Activated T-cell treated with anti-CD3 and anti-CD28 coated beads, Interleukin-2, amount 50 U/mL, for 72 hours (primary cell): Measurements from ENCODE around the gene RFPL3. TPM values are rescaled to one million over a fixed set of nuclear protein-coding genes. Genes with fewer than 3 reads are reported as not detected.
"Not testable (repeated sequence)": the region's sequence is repeated elsewhere in the genome, so short reads cannot be mapped to it uniquely, and the experiment has no call there.

Experiments
- ATAC-seq, 2 donors: fragments of 150-1000 bp; cut with Tn5 transposase; replicated peaks in 1 of 2; 2 replicates each; pipeline ENCODE4 v1.10.0; 2021; ENCODE audit warnings: moderate library complexity in 2 of 2, mild to moderate bottlenecking in 1 of 2
- DNase-seq, 2 donors: peaks; one replicate each; pipeline ENCODE4 v3.0.0; 2021 to 2022; ENCODE audit warnings: mixed read lengths in 1 of 2
- H3K27ac Mint-ChIP-seq: one replicate; pipeline ENCODE4 v1.8.0; 2022; ENCODE audit warnings: mild to moderate bottlenecking, moderate library complexity, mixed read lengths
- H3K27me3 Mint-ChIP-seq: one replicate; pipeline ENCODE4 v1.8.0; 2022; ENCODE audit warnings: low read depth, mixed read lengths
- H3K36me3 Mint-ChIP-seq, 2 donors: one replicate each; pipeline ENCODE4 v1.8.0; 2022; ENCODE audit warnings: mixed read lengths in 2 of 2, mild to moderate bottlenecking in 1 of 2; ENCODE audit not compliant: insufficient read depth in 2 of 2
- H3K4me1 Mint-ChIP-seq: one replicate; pipeline ENCODE4 v1.8.0; 2022; ENCODE audit warnings: low read depth, mixed read lengths
- H3K4me3 Mint-ChIP-seq, 2 donors: one replicate each; pipeline ENCODE4 v1.8.0; 2022; ENCODE audit warnings: mild to moderate bottlenecking in 2 of 2, mixed read lengths in 2 of 2, moderate library complexity in 2 of 2
- H3K9me3 Mint-ChIP-seq, 2 donors: one replicate each; pipeline ENCODE4 v1.8.0; 2022; ENCODE audit warnings: mixed read lengths in 2 of 2
- total RNA-seq, 2 donors: library from RNA; stranded (reverse); gene quantifications; one replicate each; pipeline ENCODE4 v1.2.3, GENCODE V29; 2022

The RFPL3 gene
- total RNA-seq = not detected

DNA sequence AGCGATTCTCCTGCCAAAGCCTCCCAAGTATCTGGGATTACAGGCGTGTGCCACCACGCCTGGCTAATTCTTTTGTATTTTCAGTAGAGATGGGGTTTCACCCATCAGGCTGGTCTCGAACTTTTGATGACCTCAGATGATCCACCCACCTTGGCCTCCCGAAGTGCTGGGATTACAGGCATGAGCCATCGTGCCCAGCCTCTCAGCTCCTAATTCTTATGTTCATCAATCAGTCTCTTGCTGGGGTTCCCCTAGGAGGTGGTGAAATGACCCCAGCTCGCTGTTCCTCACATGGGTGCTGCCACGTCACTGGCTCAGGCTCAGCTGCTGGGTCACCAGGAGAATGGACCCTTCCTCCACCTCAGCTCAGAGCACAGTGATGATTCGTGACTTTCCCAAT is at the start of gene RFPL3:
Gene RFPL3, plus strand, starts transcription at position 301 of the 400 bp plus-strand sequence. CDS start 205 bp downstream, outside the sequence.
- H3K27ac Mint-ChIP-seq, H3K9me3 Mint-ChIP-seq, H3K4me1 Mint-ChIP-seq, H3K27me3 Mint-ChIP-seq, DNase-seq, ATAC-seq, H3K4me3 Mint-ChIP-seq, H3K36me3 Mint-ChIP-seq: not testable (repeated sequence)

DNA sequence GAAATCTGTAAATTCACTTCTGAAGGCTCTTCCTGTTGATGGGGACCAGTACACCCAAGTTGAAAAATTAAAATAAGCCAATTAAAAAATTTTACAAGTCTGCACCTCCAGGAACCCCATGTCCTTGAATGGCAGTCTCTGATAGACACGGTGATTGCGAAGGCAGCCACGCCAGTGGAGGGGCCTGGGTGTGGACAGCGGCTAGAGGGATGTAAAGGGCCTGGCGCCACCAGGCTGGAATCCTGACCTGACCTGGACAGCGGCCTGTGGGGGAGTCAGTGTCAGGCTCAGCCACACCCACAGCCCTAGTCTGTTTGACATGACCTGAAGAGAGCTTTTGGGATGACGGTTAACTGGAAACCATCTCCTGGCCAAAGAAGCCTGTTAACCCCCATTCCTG is 49.5 kb upstream of the RFPL3 start:
- Mint-ChIP-seq H3K27me3 (no peaks in the 10 kb centered on the region), H3K36me3 (no peaks in the 10 kb centered on the region), H3K4me1 (no peaks in the 10 kb centered on the region), H3K9me3 (no peaks in the 10 kb centered on the region), H3K27ac (no peak overlapping the region), H3K4me3 (no peak overlapping the region)
- ATAC-seq (no peak), DNase-seq (no peak)

DNA sequence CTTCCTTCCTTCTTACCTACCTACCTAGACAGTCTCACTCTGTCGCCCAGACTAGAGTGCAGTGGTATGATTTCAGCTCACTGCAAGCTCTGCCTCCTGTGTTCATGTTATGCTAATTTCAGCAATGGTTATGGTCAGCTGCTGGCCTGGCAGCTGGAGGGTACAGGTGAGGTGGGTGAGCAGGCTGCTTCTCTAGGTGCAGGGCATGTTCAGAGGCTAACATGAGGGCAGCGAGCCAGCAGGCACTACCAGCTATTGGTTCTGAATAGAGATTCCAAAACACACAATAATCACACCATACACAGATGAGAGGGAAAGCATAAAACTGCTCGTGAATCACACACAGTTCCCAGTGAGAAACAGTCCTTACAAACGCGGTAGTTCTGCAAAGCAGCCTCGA is 48.7 kb upstream of the RFPL3 start:
- Mint-ChIP-seq H3K36me3 (no peaks in the 10 kb centered on the region), H3K27ac (no peak overlapping the region), H3K9me3 (no peaks in the 10 kb centered on the region), H3K4me3 (no peak overlapping the region), H3K27me3 (no peaks in the 10 kb centered on the region), H3K4me1 (no peaks in the 10 kb centered on the region)
- ATAC-seq = no peak
- DNase-seq = no peak

DNA sequence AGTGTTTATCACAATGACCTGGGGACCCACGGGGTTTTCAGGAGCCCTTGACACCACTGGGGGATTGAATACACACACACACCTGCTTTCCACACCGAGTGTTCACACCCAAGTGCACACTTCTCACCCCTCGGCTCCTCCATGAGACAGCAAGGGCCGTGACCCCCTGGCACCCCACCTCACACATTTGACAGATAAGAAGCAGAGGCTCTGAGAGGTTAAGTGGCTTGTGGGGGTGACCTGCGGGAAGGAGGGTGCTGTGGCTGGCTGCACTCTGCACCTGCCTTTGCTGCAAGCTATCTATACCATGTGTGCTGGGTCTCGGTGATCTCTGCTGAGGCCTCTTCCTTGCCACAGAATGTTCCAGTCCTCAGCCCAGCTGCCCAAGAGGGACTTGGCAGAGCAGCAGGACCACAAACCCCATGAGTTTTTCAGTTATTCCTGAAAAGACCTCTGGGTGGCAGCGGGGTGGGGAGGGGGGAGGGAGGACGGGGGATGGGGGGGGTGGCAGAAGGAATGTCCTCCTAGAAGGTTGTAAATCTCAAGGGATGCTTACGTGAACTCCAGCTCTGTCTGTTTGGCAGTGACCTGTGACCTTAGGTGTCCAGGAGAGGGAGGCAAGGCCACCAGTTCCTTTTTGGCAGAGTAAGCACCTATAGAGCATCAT is 47.9 kb upstream of the RFPL3 start:
- Mint-ChIP-seq H3K4me1 (no peaks in the 10 kb centered on the region), H3K36me3 (no peaks in the 10 kb centered on the region), H3K27ac (no peak overlapping the region), H3K4me3 (no peak overlapping the region), H3K27me3 (peaks cover 5% of the 10 kb centered on the region), H3K9me3 (no peaks in the 10 kb centered on the region)
- ATAC-seq = no peak
- no peak for DNase-seq

DNA sequence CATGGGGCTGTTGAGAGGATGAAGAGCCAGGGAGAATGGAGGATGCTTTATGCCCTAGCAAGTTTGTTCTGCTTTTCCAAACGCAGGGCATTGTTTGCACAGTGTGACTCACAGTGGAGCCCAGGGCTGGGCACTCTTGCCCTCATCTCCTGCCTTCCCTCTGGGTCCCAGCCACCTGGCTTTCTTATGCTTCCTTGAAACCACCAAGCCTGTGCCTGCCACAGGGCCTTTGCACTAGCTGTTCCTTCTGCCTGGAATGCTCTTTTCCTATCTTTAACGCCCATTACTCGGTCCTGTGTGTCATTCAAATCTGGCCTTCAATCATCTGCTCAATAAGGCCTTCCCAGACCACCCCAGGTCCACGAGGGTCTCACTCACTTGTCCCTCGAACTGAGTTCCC is 46.9 kb upstream of the RFPL3 start:
- no peaks in the 10 kb centered on the region for H3K9me3 Mint-ChIP-seq
- no peaks in the 10 kb centered on the region for H3K4me1 Mint-ChIP-seq
- no peak for DNase-seq
- no peak for ATAC-seq
- H3K27me3 Mint-ChIP-seq = peaks cover 15% of the 10 kb centered on the region
- no peak overlapping the region for H3K27ac Mint-ChIP-seq
- no peaks in the 10 kb centered on the region for H3K36me3 Mint-ChIP-seq
- no peak overlapping the region for H3K4me3 Mint-ChIP-seq

DNA sequence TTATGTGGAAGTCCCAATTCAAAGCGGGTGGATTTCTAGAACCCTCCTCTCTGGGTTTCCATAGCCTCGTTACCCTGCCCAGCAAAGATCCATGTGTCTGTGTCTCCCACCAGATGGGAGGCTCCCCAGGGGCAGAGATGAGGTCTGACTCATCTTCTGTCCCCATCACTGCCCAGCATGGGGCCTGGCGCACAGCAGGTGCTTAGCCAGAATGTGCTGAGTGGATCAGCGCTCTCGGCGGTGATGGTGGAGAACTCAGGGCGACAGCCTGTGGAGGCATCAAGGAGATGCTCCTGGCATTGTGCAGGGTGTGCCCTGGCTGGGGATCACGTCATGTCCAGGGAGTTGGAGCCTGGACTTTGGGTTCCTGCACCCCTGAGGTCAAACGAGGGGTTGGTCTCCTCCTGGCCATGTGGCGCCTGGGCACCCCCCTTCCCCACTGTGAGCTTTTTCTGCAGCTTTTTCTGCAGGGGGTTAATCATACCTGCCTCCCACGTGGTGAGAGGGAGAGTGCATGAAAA is 46.1 kb upstream of the RFPL3 start:
- peaks cover 15% of the 10 kb centered on the region for H3K27me3 Mint-ChIP-seq
- no peaks in the 10 kb centered on the region for H3K36me3 Mint-ChIP-seq
- H3K4me3 Mint-ChIP-seq = no peak overlapping the region
- H3K4me1 Mint-ChIP-seq = no peaks in the 10 kb centered on the region
- ATAC-seq (no peak), DNase-seq (no peak)
- no peak overlapping the region for H3K27ac Mint-ChIP-seq
- no peaks in the 10 kb centered on the region for H3K9me3 Mint-ChIP-seq

DNA sequence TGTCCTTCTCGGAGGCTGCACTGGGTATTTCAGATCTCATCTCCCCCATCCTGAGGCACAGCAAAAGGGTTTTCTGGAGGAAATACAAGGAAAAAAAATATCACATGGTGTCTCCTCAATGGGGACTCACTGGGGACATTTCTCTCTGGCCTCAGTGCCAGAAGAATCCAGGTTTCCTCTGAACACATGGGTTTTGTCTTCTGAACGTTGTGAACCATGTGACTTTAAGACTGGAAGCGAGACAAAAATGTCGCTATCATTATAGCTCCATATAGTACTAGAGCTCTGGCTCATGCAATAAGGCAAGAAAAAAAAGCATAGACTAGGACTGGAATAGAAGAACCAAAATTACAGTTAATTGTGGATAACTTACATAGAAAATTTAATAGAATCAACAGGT is 44.9 kb upstream of the RFPL3 start:
- H3K4me1 Mint-ChIP-seq = no peaks in the 10 kb centered on the region
- H3K9me3 Mint-ChIP-seq = no peaks in the 10 kb centered on the region
- H3K36me3 Mint-ChIP-seq = no peaks in the 10 kb centered on the region
- H3K27ac Mint-ChIP-seq = no peak overlapping the region
- DNase-seq (no peak), ATAC-seq (no peak)
- H3K4me3 Mint-ChIP-seq = no peak overlapping the region
- peaks cover 16% of the 10 kb centered on the region for H3K27me3 Mint-ChIP-seq

DNA sequence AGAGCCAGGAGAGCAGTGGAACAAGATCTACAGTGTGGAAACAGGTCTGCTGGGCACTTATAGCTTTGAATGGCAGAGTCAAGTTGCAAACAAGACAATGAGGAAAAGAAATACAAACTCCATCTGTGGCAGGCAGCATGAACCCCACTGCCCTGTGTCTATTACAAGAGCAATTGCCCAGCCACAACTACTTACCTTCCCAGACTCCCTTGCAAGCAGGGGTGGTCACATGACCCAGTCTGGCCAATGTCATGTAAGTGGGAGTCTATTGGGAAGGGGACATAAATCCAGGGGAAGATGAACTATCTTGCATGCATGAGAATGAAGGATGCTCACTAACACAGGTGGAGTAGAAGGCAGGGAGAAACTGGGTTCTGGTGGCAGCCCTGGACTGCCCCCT is 44.1 kb upstream of the RFPL3 start:
- Mint-ChIP-seq H3K27ac (no peak overlapping the region), H3K27me3 (peaks cover 23% of the 10 kb centered on the region), H3K4me1 (no peaks in the 10 kb centered on the region), H3K36me3 (no peaks in the 10 kb centered on the region), H3K9me3 (no peaks in the 10 kb centered on the region), H3K4me3 (no peak overlapping the region)
- no peak for ATAC-seq
- no peak for DNase-seq

DNA sequence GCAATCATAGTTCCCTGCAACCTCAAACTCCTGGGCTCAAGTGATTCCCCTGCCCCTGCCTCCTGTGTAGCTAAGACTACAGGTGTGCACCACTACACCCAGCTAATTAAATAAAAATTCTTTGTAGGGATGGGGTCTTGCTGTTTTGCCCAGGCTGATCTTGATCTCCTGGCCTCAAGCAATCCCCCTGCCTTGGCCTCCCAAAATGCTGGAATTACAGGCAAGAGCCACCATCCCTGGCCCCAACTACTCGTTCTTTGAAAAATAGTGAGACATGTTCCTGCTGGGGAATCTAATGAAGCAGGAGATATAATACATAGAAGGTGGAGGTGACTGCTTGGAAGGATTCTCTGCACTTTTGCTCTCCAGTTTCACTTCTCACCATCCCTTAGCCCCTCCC is 40.1 kb upstream of the RFPL3 start:
- H3K27ac Mint-ChIP-seq = no peak overlapping the region
- H3K27me3 Mint-ChIP-seq = peaks cover 24% of the 10 kb centered on the region
- no peaks in the 10 kb centered on the region for H3K4me1 Mint-ChIP-seq
- no peak overlapping the region for H3K4me3 Mint-ChIP-seq
- DNase-seq = no peak
- no peak for ATAC-seq
- H3K9me3 Mint-ChIP-seq = no peaks in the 10 kb centered on the region
- peaks cover 0 to 1% of the 10 kb centered on the region in 2 donors for H3K36me3 Mint-ChIP-seq

DNA sequence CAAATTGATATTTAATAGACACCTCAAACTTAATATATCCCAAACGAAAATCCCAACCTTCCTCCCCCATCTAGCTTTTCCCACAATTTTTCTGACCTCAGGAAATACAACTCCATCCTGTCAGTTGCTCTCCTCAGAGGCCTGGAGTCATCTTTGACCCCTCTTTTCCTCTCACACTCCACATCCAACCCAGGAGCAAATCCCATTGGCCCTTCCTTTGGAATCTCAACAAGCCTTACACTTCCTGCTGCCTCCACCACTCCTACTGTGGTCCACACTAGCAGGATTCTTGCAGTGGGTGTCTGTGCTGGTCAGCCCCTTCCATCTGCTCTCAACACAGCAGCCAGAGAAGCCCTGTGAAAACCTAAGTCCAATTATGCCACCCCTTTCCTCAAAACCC is 39.3 kb upstream of the RFPL3 start:
- no peaks in the 10 kb centered on the region for H3K4me1 Mint-ChIP-seq
- ATAC-seq (no peak), DNase-seq (no peak)
- peaks cover 0 to 1% of the 10 kb centered on the region in 2 donors for H3K36me3 Mint-ChIP-seq
- H3K9me3 Mint-ChIP-seq = no peaks in the 10 kb centered on the region
- H3K4me3 Mint-ChIP-seq = no peak overlapping the region
- H3K27me3 Mint-ChIP-seq = peaks cover 24% of the 10 kb centered on the region
- H3K27ac Mint-ChIP-seq = no peak overlapping the region

DNA sequence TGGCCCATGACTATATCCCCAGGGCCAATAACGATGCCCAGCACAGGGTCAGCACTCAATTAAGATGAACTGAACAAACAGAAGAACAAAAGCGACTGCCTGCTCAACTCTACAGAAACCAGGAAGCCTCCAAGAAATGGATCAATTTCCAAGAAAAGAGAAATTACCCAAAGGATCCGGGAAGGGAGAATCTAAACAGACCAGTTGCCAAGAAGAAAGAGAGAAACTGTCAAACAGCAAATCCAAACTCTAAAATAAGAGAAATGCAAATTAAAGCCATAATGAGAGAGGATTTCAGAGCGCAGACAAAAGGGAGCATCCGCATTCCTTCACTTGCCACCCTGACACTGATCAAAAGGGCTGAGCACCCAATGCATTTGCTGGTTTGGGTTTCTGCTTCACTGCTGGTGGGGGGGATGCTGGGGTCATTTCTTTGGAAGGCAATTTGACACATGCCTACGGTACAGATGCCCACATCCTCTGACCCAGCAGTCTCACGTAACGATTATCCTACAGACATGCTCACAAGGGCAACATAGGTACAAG is 37.7 kb upstream of the RFPL3 start:
- peaks cover 17% of the 10 kb centered on the region for H3K27me3 Mint-ChIP-seq
- peaks cover 0 to 1% of the 10 kb centered on the region in 2 donors for H3K36me3 Mint-ChIP-seq
- DNase-seq (no peak), ATAC-seq (no peak)
- H3K9me3 Mint-ChIP-seq = no peaks in the 10 kb centered on the region
- no peak overlapping the region for H3K27ac Mint-ChIP-seq
- H3K4me1 Mint-ChIP-seq = no peaks in the 10 kb centered on the region
- H3K4me3 Mint-ChIP-seq = no peak overlapping the region

DNA sequence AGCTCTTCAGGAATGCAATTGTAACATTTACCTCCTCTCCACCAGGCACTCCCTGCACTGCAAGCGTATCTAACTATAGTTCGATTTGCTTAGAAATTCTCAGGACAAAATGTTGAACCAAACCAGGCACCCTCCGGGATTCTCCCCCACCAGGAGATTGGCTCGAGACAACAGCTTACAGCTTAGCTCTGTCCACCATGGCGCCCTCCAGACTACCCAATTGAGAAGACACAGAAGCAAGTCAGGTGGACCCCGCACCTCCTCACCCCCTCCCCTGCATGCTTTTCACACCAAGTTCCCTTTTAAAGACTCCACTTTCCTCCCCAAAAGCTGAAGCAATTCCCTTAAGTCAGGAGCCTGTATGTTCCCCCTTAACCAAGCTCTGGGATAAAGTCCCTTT is 34.7 kb upstream of the RFPL3 start:
- no peaks in the 10 kb centered on the region for H3K4me1 Mint-ChIP-seq
- H3K4me3 Mint-ChIP-seq = no peak overlapping the region
- no peaks in the 10 kb centered on the region for H3K9me3 Mint-ChIP-seq
- no peak for DNase-seq
- H3K27ac Mint-ChIP-seq = no peak overlapping the region
- peaks cover 0 to 1% of the 10 kb centered on the region in 2 donors for H3K36me3 Mint-ChIP-seq
- peaks cover 6% of the 10 kb centered on the region for H3K27me3 Mint-ChIP-seq
- no peak for ATAC-seq

DNA sequence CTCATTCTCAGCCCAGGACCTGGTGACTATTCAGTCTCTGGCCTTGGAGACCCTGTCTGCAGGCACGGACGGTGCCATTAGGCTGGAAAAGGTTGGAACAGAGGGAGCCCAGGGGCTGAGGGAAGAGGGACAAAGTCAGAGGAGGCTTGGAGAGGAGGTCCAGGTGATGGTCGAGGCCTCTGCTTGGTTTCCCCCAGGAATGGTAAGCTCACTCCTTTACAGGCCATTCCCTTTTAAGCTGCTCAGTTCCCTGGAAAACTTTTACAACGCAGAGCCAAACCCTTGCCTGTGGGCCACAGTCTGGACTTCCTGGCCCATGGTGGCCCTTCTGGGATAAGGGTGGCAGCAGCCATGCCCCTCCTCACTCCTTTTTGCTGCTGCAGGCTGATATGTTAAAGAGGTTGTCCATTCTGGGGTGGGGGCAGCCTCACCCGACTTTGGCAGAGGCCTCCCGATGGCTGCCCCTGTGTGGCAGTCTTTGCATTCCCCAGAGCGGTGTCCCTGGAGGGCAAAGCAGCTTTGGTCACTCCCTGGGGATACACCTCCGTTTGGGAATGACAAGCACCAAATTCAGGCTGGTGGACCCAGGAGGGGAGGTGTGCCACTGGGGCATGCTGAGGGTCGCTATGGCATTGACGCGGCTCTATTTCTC is 34.0 kb upstream of the RFPL3 start:
- H3K27ac Mint-ChIP-seq = no peak overlapping the region
- H3K4me1 Mint-ChIP-seq = no peaks in the 10 kb centered on the region
- DNase-seq = no peak
- no peak overlapping the region for H3K4me3 Mint-ChIP-seq
- H3K36me3 Mint-ChIP-seq = peaks cover 0 to 1% of the 10 kb centered on the region in 2 donors
- ATAC-seq = no peak
- no peaks in the 10 kb centered on the region for H3K27me3 Mint-ChIP-seq
- H3K9me3 Mint-ChIP-seq = no peaks in the 10 kb centered on the region
